WTC11 (cell line): ENCODE measurements around the gene NECAB3. TPM values are rescaled to one million over a fixed set of nuclear protein-coding genes. Genes with fewer than 3 reads are reported as not detected.

ENCODE experiments used
- ARID4B ChIP-seq: sonication (generic); formaldehyde crosslinking; IDR thresholded peaks from 2 replicates; pipeline ENCODE4 v1.8.0; 2023; ENCODE audit warnings: missing genetic modification reagents, mild to moderate bottlenecking, borderline replicate concordance
- CREM ChIP-seq: sonication (generic); formaldehyde crosslinking; IDR thresholded peaks from 2 replicates; pipeline ENCODE4 v1.8.1; 2022; ENCODE audit warnings: mild to moderate bottlenecking, missing genetic modification reagents, moderate library complexity
- HMGA2 ChIP-seq: fragments of 250-450 bp; sonication (Bioruptor Pico); IDR thresholded peaks from 2 replicates; pipeline ENCODE4 v1.4.0; 2021; ENCODE audit warnings: mild to moderate bottlenecking, moderate library complexity
- IRF2 ChIP-seq: sonication (generic); formaldehyde crosslinking; IDR thresholded peaks from 2 replicates; pipeline ENCODE4 v1.8.0; 2022; ENCODE audit warnings: low read depth, missing genetic modification reagents, borderline replicate concordance
- MAX ChIP-seq: sonication (generic); formaldehyde crosslinking; IDR thresholded peaks from 2 replicates; pipeline ENCODE4 v1.8.0; 2022; ENCODE audit warnings: mild to moderate bottlenecking, missing genetic modification reagents
- NFATC4 ChIP-seq: fragments of 250-450 bp; sonication (Bioruptor Pico); IDR thresholded peaks from 2 replicates; pipeline ENCODE4 v1.9.0; 2021; ENCODE audit warnings: mild to moderate bottlenecking
- NR1H2 ChIP-seq: sonication (generic); formaldehyde crosslinking; IDR thresholded peaks from 2 replicates; pipeline ENCODE4 v1.9.0; 2021; ENCODE audit warnings: mild to moderate bottlenecking, moderate library complexity, missing genetic modification reagents
- NR3C1 ChIP-seq: sonication (generic); formaldehyde crosslinking; conservative IDR thresholded peaks from 2 replicates; pipeline ENCODE4 v1.8.1; 2023; ENCODE audit warnings: low read depth, mild to moderate bottlenecking, missing genetic modification reagents
- PRRX2 ChIP-seq: fragments of 250-450 bp; sonication (Bioruptor Pico); IDR thresholded peaks from 2 replicates; pipeline ENCODE4 v1.8.0; 2021; ENCODE audit warnings: mild to moderate bottlenecking
- SMAD3 ChIP-seq: sonication (generic); formaldehyde crosslinking; IDR thresholded peaks from 2 replicates; pipeline ENCODE4 v1.8.0; 2022; ENCODE audit warnings: missing genetic modification reagents, mild to moderate bottlenecking, borderline replicate concordance
- ZNF121 ChIP-seq: sonication (generic); formaldehyde crosslinking; IDR thresholded peaks from 2 replicates; pipeline ENCODE4 v1.8.0; 2023; ENCODE audit warnings: missing genetic modification reagents
- ZNF219 ChIP-seq: sonication (generic); formaldehyde crosslinking; IDR thresholded peaks from 2 replicates; pipeline ENCODE4 v1.8.0; 2023; ENCODE audit warnings: missing genetic modification reagents, mild to moderate bottlenecking, borderline replicate concordance
- ZNF232 ChIP-seq: sonication (generic); formaldehyde crosslinking; IDR thresholded peaks from 2 replicates; pipeline ENCODE4 v1.8.0; 2022; ENCODE audit warnings: mild to moderate bottlenecking, missing genetic modification reagents
- ZNF263 ChIP-seq: sonication (generic); formaldehyde crosslinking; IDR thresholded peaks from 2 replicates; pipeline ENCODE4 v1.8.1; 2022; ENCODE audit warnings: low read depth, mild to moderate bottlenecking, moderate library complexity, missing genetic modification reagents
- ZNF416 ChIP-seq: fragments of 250-450 bp; sonication (Bioruptor Pico); IDR thresholded peaks from 2 replicates; pipeline ENCODE4 v1.9.0; 2021; ENCODE audit warnings: mild to moderate bottlenecking, inconsistent platforms
- ZNF512 ChIP-seq: sonication (generic); formaldehyde crosslinking; IDR thresholded peaks from 2 replicates; pipeline ENCODE4 v1.8.1; 2022; ENCODE audit warnings: missing genetic modification reagents, borderline replicate concordance
- total RNA-seq: library from RNA; stranded (reverse); gene quantifications from 3 replicates; pipeline ENCODE4 v1.2.3, GENCODE V29; 2021
- TF ChIP-seq, protein P1 (sequence below): sonication (generic); formaldehyde crosslinking; IDR thresholded peaks from 2 replicates; pipeline ENCODE4 v1.8.1; 2023; ENCODE audit warnings: mild to moderate bottlenecking, moderate library complexity, missing genetic modification reagents
- TF ChIP-seq, protein P2 (sequence below): sonication (generic); formaldehyde crosslinking; IDR thresholded peaks from 2 replicates; pipeline ENCODE4 v1.8.1; 2022; ENCODE audit warnings: mild to moderate bottlenecking, missing genetic modification reagents, moderate library complexity, borderline replicate concordance
- TF ChIP-seq, protein P3 (sequence below): sonication (generic); formaldehyde crosslinking; conservative IDR thresholded peaks from 2 replicates; pipeline ENCODE4 v1.8.1; 2022; ENCODE audit warnings: mild to moderate bottlenecking, missing genetic modification reagents

The NECAB3 gene
- total RNA-seq, 1 experiment from 2014 or later, result 38.0 TPM

GRCh38 chr20:33674294-33675135 lies at the start of gene NECAB3 (continued):
- TF ChIP-seq ARID4B (0 out of 2 replicates have a peak, but pooled peaks have one; percentile 20), MAX (CRISPR knock-in tag) (peak; percentile 43; the same call in 1 of the 2 replicates), ZNF263 (CRISPR knock-in tag) (no peak), ZNF416 (CRISPR knock-in tag) (no peak), NR3C1 (CRISPR knock-in tag) (no peak), NR1H2 (CRISPR knock-in tag) (no peak), ZNF121 (CRISPR knock-in tag) (no peak), ZNF219 (CRISPR knock-in tag) (no peak), HMGA2 (CRISPR knock-in tag) (no peak), ZNF232 (no peak), IRF2 (no peak), NFATC4 (CRISPR knock-in tag) (0 out of 2 replicates have a peak, but pooled peaks have one; percentile 8), CREM (CRISPR knock-in tag) (peak; percentile 57; the same call in 1 of the 2 replicates), ZNF512 (CRISPR knock-in tag) (no peak), SMAD3 (no peak), PRRX2 (CRISPR knock-in tag) (peak; percentile 8; the same call in 1 of the 2 replicates)
- TF ChIP-seq, protein P1, sequence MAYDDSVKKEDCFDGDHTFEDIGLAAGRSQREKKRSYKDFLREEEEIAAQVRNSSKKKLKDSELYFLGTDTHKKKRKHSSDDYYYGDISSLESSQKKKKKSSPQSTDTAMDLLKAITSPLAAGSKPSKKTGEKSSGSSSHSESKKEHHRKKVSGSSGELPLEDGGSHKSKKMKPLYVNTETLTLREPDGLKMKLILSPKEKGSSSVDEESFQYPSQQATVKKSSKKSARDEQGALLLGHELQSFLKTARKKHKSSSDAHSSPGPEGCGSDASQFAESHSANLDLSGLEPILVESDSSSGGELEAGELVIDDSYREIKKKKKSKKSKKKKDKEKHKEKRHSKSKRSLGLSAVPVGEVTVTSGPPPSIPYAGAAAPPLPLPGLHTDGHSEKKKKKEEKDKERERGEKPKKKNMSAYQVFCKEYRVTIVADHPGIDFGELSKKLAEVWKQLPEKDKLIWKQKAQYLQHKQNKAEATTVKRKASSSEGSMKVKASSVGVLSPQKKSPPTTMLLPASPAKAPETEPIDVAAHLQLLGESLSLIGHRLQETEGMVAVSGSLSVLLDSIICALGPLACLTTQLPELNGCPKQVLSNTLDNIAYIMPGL (CRISPR knock-in tag), result no peak
- TF ChIP-seq, protein P2, sequence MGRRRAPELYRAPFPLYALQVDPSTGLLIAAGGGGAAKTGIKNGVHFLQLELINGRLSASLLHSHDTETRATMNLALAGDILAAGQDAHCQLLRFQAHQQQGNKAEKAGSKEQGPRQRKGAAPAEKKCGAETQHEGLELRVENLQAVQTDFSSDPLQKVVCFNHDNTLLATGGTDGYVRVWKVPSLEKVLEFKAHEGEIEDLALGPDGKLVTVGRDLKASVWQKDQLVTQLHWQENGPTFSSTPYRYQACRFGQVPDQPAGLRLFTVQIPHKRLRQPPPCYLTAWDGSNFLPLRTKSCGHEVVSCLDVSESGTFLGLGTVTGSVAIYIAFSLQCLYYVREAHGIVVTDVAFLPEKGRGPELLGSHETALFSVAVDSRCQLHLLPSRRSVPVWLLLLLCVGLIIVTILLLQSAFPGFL (CRISPR knock-in tag), result no peak
- TF ChIP-seq, protein P3, sequence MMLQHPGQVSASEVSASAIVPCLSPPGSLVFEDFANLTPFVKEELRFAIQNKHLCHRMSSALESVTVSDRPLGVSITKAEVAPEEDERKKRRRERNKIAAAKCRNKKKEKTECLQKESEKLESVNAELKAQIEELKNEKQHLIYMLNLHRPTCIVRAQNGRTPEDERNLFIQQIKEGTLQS, result no peak
